Osteocyte (in vitro differentiated cells): Measurements from ENCODE around the gene BRCA1. TPM values are rescaled to one million over a fixed set of nuclear protein-coding genes. Genes with fewer than 3 reads are reported as not detected.
A peak's percentile ranks its signal among the peaks of the same experiment; 100 is the strongest.

Experiments
- DNase-seq: peaks from one replicate; pipeline ENCODE4 v3.0.0; 2021; ENCODE audit warnings: mixed read lengths; ENCODE audit not compliant: unreplicated experiment; ENCODE audit errors: extremely low spot score
- H3K27ac Mint-ChIP-seq: one replicate; pipeline ENCODE4 v1.8.0; 2021; ENCODE audit warnings: mild to moderate bottlenecking, mixed read lengths; ENCODE audit not compliant: unreplicated experiment
- H3K27me3 Mint-ChIP-seq: one replicate; pipeline ENCODE4 v1.8.0; 2021; ENCODE audit warnings: mixed read lengths; ENCODE audit not compliant: unreplicated experiment
- H3K36me3 Mint-ChIP-seq: one replicate; pipeline ENCODE4 v1.8.0; 2021; ENCODE audit warnings: mixed read lengths; ENCODE audit not compliant: unreplicated experiment
- H3K4me1 Mint-ChIP-seq: one replicate; pipeline ENCODE4 v1.8.0; 2021; ENCODE audit warnings: mixed read lengths; ENCODE audit not compliant: unreplicated experiment
- H3K4me3 Mint-ChIP-seq: one replicate; pipeline ENCODE4 v1.8.0; 2021; ENCODE audit warnings: mild to moderate bottlenecking, moderate library complexity, mixed read lengths; ENCODE audit not compliant: unreplicated experiment
- H3K9me3 Mint-ChIP-seq: one replicate; pipeline ENCODE4 v1.8.0; 2021; ENCODE audit warnings: mixed read lengths; ENCODE audit not compliant: unreplicated experiment
- total RNA-seq: library from RNA; stranded (reverse); gene quantifications from 2 replicates; pipeline ENCODE4 v1.2.1, GENCODE V29; 2021
- TF ChIP-seq, protein P1 (sequence below): fragments of 200-600 bp; sonication (generic); IDR thresholded peaks from 2 replicates; pipeline ENCODE4 v1.5.0; 2021; ENCODE audit warnings: antibody characterized with exemption, mild to moderate bottlenecking, moderate library complexity

BRCA1 gene
- total RNA-seq, 1 donor from 2014 or later = 7.3 TPM

DNA sequence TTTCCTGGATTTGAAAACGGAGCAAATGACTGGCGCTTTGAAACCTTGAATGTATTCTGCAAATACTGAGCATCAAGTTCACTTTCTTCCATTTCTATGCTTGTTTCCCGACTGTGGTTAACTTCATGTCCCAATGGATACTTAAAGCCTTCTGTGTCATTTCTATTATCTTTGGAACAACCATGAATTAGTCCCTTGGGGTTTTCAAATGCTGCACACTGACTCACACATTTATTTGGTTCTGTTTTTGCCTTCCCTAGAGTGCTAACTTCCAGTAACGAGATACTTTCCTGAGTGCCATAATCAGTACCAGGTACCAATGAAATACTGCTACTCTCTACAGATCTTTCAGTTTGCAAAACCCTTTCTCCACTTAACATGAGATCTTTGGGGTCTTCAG lies 32.3 kb downstream of the BRCA1 start:
- TF ChIP-seq, protein P1, sequence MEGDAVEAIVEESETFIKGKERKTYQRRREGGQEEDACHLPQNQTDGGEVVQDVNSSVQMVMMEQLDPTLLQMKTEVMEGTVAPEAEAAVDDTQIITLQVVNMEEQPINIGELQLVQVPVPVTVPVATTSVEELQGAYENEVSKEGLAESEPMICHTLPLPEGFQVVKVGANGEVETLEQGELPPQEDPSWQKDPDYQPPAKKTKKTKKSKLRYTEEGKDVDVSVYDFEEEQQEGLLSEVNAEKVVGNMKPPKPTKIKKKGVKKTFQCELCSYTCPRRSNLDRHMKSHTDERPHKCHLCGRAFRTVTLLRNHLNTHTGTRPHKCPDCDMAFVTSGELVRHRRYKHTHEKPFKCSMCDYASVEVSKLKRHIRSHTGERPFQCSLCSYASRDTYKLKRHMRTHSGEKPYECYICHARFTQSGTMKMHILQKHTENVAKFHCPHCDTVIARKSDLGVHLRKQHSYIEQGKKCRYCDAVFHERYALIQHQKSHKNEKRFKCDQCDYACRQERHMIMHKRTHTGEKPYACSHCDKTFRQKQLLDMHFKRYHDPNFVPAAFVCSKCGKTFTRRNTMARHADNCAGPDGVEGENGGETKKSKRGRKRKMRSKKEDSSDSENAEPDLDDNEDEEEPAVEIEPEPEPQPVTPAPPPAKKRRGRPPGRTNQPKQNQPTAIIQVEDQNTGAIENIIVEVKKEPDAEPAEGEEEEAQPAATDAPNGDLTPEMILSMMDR = no peak
- H3K27me3 Mint-ChIP-seq = no peaks in the 10 kb centered on the region
- no peak overlapping the region for H3K27ac Mint-ChIP-seq
- H3K9me3 Mint-ChIP-seq = no peaks in the 10 kb centered on the region
- H3K4me3 Mint-ChIP-seq = no peak overlapping the region
- H3K36me3 Mint-ChIP-seq = peaks cover 3% of the 10 kb centered on the region
- no peak for DNase-seq
- peaks cover 9% of the 10 kb centered on the region for H3K4me1 Mint-ChIP-seq

DNA sequence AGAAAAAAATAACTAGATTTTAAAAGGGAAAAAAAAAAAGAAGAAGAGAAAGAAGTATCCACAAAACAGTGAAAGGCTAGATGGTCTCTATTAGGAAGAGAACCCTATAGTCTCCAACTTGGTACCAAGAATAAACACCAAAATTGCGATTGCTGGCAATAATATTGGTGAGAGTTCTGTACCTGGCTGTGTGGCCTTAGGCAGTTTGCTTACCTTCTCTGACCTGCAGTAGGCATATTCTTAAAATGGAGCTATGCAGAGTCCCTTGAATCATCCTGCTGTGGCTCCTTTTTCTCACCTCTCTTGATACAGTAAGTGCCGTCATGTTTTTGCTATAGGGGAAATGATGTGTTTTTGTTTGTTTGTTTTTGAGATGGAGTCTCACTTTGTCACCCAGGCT lies 35.1 kb downstream of the BRCA1 start:
- DNase-seq = no peak
- TF ChIP-seq, protein P1 = no peak
- peaks cover 10% of the 10 kb centered on the region for H3K4me1 Mint-ChIP-seq
- H3K27ac Mint-ChIP-seq = no peak overlapping the region
- H3K36me3 Mint-ChIP-seq = peaks cover 3% of the 10 kb centered on the region
- no peaks in the 10 kb centered on the region for H3K9me3 Mint-ChIP-seq
- H3K4me3 Mint-ChIP-seq = no peak overlapping the region
- no peaks in the 10 kb centered on the region for H3K27me3 Mint-ChIP-seq

DNA sequence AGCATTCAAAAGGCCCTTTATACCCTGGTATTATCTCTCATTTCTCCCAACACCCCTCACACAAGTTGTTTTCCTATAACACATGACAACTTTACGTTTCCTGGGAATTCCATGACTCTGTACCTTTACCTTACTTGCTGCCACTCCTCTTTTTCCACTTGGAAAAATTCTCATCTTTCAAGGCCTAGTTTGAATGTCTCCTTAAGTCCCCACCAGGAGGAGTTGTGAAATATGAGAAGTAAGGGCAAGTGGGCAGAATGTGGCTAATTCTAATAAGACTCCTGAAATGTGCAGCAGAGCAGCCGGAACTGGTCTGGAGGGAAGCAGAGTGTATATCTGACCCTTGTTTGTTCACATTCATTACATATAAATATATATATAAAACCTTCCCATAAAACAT lies 39.7 kb downstream of the BRCA1 start:
- no peak overlapping the region for H3K27ac Mint-ChIP-seq
- TF ChIP-seq, protein P1 = peak; percentile 14
- no peak for DNase-seq

DNA sequence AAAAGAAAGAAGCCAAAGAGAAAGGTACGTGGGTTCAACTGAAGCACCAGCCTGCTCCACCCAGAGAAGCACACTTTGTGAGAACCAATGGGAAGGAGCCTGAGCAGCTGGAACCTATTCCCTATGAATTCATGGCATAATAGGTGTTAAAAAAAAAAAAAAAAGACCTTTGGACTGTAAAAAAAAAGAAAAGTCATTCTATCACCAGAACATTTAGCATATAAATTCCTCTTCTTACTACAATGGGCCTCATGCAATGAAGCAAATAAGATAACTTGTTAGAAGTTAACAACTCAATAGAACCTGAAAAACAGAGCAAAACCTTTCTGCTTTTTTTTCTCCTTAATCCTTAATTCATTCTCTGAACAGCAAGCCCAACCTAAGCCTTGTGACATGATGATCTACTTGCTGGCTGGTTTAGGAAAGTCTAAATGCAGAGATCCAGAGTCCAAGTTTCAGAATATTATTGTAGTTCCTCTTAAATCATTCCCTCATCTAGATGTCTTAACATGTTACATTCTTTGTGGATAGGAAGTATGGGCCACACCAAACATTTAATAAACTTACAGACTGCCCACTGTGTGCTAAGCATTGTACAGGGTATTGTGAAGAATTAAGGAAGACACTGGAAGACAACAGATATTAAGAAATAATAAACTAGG lies 45.4 kb downstream of the BRCA1 start:
- Mint-ChIP-seq H3K4me3 (no peak overlapping the region), H3K36me3 (no peaks in the 10 kb centered on the region), H3K27ac (no peak overlapping the region), H3K27me3 (no peaks in the 10 kb centered on the region), H3K4me1 (no peaks in the 10 kb centered on the region), H3K9me3 (no peaks in the 10 kb centered on the region)
- no peak for DNase-seq
- TF ChIP-seq, protein P1 = no peak

More for the DNA sequence above, 39.7 kb downstream of the BRCA1 start:
- Mint-ChIP-seq H3K4me1 (peaks cover 1% of the 10 kb centered on the region), H3K27me3 (no peaks in the 10 kb centered on the region), H3K4me3 (no peak overlapping the region), H3K36me3 (peaks cover 3% of the 10 kb centered on the region), H3K9me3 (no peaks in the 10 kb centered on the region)

DNA sequence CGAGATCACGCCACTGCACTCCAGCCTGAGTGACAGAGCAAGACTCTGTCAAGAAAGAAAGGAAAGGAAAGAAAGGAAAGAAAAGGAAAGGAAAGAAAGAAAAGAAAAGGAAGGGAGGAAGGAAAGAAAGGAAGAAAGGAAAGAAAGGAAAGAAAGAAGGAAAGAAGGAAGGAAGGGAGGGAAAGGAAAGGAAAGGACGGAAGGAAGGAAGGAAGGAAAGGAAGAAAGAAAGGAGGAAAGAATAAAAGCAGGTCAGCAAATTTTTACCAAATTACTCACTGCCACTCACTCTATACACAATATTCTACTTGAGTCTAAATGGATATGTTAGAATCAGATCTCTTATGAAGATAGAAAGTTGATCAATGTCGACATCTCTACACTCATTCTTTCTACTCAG lies 50.3 kb downstream of the BRCA1 start:
- no peak for DNase-seq
- Mint-ChIP-seq H3K27me3 (no peaks in the 10 kb centered on the region), H3K4me1 (no peaks in the 10 kb centered on the region), H3K36me3 (no peaks in the 10 kb centered on the region), H3K27ac (no peak overlapping the region), H3K9me3 (no peaks in the 10 kb centered on the region), H3K4me3 (no peak overlapping the region)
- TF ChIP-seq, protein P1 = no peak
